Suppressor macrophage treated with lipopolysaccharide for 1 hour (primary cell): Measurements from ENCODE around the gene OR2L8.

Experiments used
- DNase-seq, 3 donors: peaks; one replicate each; pipeline ENCODE4 v3.0.0-alpha.2; 2020 to 2022

OR2L8 gene

GRCh38 chr1:247992986-247993385 lies 44.3 kb downstream of the OR2L8 start:
- no peak for DNase-seq

GRCh38 chr1:247998811-247999210 lies 50.2 kb downstream of the OR2L8 start:
- DNase-seq, result no peak
